HepG2 (cell line): ENCODE results near the gene ZDHHC6. TPM values are rescaled to one million over a fixed set of nuclear protein-coding genes. Genes with fewer than 3 reads are reported as not detected.

Experiments
- CBX1 ChIP-seq: IDR thresholded peaks from one replicate; pipeline ENCODE4 v1.6.1; 2016; ENCODE audit warnings: antibody characterized with exemption, low read depth
- MEF2D ChIP-seq: sonication (generic); formaldehyde crosslinking; IDR thresholded peaks from 2 replicates; pipeline ENCODE4 v1.5.1; 2020; ENCODE audit warnings: mild to moderate bottlenecking, missing genetic modification reagents
- MEIS1 ChIP-seq: sonication (generic); formaldehyde crosslinking; IDR thresholded peaks from 2 replicates; pipeline ENCODE4 v1.9.0; 2021; ENCODE audit warnings: mild to moderate bottlenecking, missing genetic modification reagents, moderate library complexity, borderline replicate concordance
- NFE2L1 ChIP-seq: sonication (generic); formaldehyde crosslinking; IDR thresholded peaks from 2 replicates; pipeline ENCODE4 v1.4.0; 2020; ENCODE audit warnings: missing genetic modification reagents, mild to moderate bottlenecking, borderline replicate concordance
- ONECUT2 ChIP-seq: sonication (generic); formaldehyde crosslinking; IDR thresholded peaks from 2 replicates; pipeline ENCODE4 v1.4.0; 2020; ENCODE audit warnings: missing genetic modification reagents
- SIN3B ChIP-seq: fragments of 150-350 bp; IDR thresholded peaks from 2 replicates; pipeline ENCODE4 v1.6.1; 2014; ENCODE audit warnings: low read length
- ZNF121 ChIP-seq: sonication (generic); formaldehyde crosslinking; IDR thresholded peaks from 2 replicates; pipeline ENCODE4 v1.5.0; 2020; ENCODE audit warnings: mild to moderate bottlenecking, missing genetic modification reagents
- polyA plus RNA-seq, 8 experiments: library from polyadenylated mRNA; depleted of rRNA in 3 of 8; stranded (reverse) in 7 of 8; unstranded in 1 of 8; fragments of >200 nt; fragmentation: Illumina TruSeq in 4 of 8; extraction: Trizol in 4 of 8; gene quantifications; 2 replicates each; pipeline versions ENCODE4 v1.2.1 to v1.2.3, GENCODE V29; 2011 to 2016; ENCODE audit warnings: low read depth in 4 of 8, missing spikeins in 1 of 8, mixed read lengths in 1 of 8; ENCODE audit not compliant: insufficient read depth in 1 of 8
- total RNA-seq, 5 experiments: library from RNA; depleted of rRNA; stranded (reverse); fragments of >200 nt; fragmentation: Illumina TruSeq; extraction: Trizol; gene quantifications; 2 replicates each; pipeline ENCODE4 v1.2.3, GENCODE V29; 2016; ENCODE audit warnings: low read depth in 1 of 5
- TF ChIP-seq, protein P1 (sequence below), 2 experiments: sonication (generic) in 1 of 2; formaldehyde crosslinking in 1 of 2; IDR thresholded peaks; 2 replicates each; pipeline versions ENCODE4 v1.4.0 to v1.6.1; 2018 to 2020; ENCODE audit warnings: missing genetic modification reagents in 2 of 2, borderline replicate concordance in 1 of 2, low read depth in 1 of 2, mild to moderate bottlenecking in 1 of 2, missing biosample characterization in 1 of 2
- TF ChIP-seq, protein P2 (sequence below): sonication (generic); formaldehyde crosslinking; IDR thresholded peaks from 2 replicates; pipeline ENCODE4 v1.8.1; 2023; ENCODE audit warnings: mild to moderate bottlenecking, missing genetic modification reagents
- TF ChIP-seq, protein P3 (sequence below): sonication (generic); formaldehyde crosslinking; IDR thresholded peaks from 2 replicates; pipeline ENCODE4 v1.5.0; 2020; ENCODE audit warnings: mild to moderate bottlenecking, missing genetic modification reagents, borderline replicate concordance
- TF ChIP-seq, protein P4 (sequence below): sonication (generic); formaldehyde crosslinking; IDR thresholded peaks from 2 replicates; pipeline ENCODE4 v1.4.0; 2020; ENCODE audit warnings: missing genetic modification reagents, mild to moderate bottlenecking, borderline replicate concordance
- TF ChIP-seq, protein P5 (sequence below): sonication (generic); formaldehyde crosslinking; IDR thresholded peaks from 2 replicates; pipeline ENCODE4 v1.4.0; 2020; ENCODE audit warnings: missing genetic modification reagents, borderline replicate concordance
- TF ChIP-seq, protein P6 (sequence below): sonication (generic); formaldehyde crosslinking; IDR thresholded peaks from 2 replicates; pipeline ENCODE4 v1.5.0; 2020; ENCODE audit warnings: missing genetic modification reagents, mild to moderate bottlenecking, borderline replicate concordance

The ZDHHC6 gene
- total and polyA plus RNA-seq, 2 of the 13 experiments (the other 11 are each of a cell fraction or from before 2014, with no cell fraction given), result 20.9 to 49.4 TPM

DNA sequence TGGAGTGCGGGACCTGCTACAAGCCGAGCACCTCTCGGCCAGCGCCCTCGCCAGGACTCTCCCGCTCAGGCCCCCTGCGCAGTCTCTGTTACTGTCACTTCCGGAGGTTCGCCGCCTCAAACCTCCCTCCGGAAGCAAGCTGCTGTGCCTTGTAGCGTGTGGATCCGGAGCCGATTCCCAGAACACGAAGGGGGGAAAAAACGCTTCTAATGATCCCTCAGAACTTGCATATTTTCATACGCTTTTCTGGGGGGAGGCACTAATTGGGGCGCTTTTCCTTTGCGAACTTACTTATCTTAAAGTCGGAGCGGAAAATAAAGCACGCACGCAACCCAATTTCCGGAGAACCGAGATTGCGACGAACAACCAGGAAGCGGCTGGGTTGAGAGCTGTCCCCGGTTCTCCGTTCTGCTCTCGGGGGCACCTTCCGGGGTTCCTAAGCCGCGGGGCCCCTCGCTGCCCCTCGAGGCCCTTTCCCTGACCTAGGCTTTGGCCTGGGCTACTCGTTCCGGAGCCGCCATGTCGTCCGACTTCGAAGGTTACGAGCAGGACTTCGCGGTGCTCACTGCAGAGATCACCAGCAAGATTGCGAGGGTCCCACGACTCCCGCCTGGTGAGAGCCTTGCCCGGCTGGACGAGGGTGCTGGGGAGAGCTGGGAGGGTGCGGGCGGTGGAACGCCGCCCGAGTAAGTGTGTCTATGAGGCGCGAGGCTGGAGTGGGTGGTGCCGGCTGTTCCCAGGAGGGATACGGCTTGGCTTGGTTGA is at the start of gene ZDHHC6, which contains the start of gene VTI1A (continued):
- TF ChIP-seq, protein P1, sequence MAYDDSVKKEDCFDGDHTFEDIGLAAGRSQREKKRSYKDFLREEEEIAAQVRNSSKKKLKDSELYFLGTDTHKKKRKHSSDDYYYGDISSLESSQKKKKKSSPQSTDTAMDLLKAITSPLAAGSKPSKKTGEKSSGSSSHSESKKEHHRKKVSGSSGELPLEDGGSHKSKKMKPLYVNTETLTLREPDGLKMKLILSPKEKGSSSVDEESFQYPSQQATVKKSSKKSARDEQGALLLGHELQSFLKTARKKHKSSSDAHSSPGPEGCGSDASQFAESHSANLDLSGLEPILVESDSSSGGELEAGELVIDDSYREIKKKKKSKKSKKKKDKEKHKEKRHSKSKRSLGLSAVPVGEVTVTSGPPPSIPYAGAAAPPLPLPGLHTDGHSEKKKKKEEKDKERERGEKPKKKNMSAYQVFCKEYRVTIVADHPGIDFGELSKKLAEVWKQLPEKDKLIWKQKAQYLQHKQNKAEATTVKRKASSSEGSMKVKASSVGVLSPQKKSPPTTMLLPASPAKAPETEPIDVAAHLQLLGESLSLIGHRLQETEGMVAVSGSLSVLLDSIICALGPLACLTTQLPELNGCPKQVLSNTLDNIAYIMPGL (CRISPR knock-in tag; IDR thresholded peaks at IDR 0.05; ENCODE audit: borderline replicate concordance in 1 of 2, low read depth in 1 of 2), result peak in 1 of 2 experiments; percentile 93; a peak in 3 of 4 replicates
- 0 out of 2 replicates have a peak, but pooled peaks have one; percentile 61 for TF ChIP-seq NFE2L1 (CRISPR knock-in tag)
- TF ChIP-seq, protein P2, sequence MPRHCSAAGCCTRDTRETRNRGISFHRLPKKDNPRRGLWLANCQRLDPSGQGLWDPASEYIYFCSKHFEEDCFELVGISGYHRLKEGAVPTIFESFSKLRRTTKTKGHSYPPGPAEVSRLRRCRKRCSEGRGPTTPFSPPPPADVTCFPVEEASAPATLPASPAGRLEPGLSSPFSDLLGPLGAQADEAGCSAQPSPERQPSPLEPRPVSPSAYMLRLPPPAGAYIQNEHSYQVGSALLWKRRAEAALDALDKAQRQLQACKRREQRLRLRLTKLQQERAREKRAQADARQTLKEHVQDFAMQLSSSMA, result peak; percentile 46; the same call in 1 of the 2 replicates
- TF ChIP-seq, protein P3, sequence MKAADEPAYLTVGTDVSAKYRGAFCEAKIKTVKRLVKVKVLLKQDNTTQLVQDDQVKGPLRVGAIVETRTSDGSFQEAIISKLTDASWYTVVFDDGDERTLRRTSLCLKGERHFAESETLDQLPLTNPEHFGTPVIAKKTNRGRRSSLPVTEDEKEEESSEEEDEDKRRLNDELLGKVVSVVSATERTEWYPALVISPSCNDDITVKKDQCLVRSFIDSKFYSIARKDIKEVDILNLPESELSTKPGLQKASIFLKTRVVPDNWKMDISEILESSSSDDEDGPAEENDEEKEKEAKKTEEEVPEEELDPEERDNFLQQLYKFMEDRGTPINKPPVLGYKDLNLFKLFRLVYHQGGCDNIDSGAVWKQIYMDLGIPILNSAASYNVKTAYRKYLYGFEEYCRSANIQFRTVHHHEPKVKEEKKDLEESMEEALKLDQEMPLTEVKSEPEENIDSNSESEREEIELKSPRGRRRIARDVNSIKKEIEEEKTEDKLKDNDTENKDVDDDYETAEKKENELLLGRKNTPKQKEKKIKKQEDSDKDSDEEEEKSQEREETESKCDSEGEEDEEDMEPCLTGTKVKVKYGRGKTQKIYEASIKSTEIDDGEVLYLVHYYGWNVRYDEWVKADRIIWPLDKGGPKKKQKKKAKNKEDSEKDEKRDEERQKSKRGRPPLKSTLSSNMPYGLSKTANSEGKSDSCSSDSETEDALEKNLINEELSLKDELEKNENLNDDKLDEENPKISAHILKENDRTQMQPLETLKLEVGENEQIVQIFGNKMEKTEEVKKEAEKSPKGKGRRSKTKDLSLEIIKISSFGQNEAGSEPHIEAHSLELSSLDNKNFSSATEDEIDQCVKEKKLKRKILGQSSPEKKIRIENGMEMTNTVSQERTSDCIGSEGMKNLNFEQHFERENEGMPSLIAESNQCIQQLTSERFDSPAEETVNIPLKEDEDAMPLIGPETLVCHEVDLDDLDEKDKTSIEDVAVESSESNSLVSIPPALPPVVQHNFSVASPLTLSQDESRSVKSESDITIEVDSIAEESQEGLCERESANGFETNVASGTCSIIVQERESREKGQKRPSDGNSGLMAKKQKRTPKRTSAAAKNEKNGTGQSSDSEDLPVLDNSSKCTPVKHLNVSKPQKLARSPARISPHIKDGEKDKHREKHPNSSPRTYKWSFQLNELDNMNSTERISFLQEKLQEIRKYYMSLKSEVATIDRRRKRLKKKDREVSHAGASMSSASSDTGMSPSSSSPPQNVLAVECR (CRISPR knock-in tag), result peak; percentile 90
- TF ChIP-seq ZNF121 (CRISPR knock-in tag), result no peak
- 0 out of 2 replicates have a peak, but pooled peaks have one; percentile 49 for TF ChIP-seq MEIS1 (CRISPR knock-in tag)
- TF ChIP-seq MEF2D (CRISPR knock-in tag), result peak; percentile 10; the same call in 1 of the 2 replicates
- TF ChIP-seq, protein P4, sequence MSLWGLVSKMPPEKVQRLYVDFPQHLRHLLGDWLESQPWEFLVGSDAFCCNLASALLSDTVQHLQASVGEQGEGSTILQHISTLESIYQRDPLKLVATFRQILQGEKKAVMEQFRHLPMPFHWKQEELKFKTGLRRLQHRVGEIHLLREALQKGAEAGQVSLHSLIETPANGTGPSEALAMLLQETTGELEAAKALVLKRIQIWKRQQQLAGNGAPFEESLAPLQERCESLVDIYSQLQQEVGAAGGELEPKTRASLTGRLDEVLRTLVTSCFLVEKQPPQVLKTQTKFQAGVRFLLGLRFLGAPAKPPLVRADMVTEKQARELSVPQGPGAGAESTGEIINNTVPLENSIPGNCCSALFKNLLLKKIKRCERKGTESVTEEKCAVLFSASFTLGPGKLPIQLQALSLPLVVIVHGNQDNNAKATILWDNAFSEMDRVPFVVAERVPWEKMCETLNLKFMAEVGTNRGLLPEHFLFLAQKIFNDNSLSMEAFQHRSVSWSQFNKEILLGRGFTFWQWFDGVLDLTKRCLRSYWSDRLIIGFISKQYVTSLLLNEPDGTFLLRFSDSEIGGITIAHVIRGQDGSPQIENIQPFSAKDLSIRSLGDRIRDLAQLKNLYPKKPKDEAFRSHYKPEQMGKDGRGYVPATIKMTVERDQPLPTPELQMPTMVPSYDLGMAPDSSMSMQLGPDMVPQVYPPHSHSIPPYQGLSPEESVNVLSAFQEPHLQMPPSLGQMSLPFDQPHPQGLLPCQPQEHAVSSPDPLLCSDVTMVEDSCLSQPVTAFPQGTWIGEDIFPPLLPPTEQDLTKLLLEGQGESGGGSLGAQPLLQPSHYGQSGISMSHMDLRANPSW (CRISPR knock-in tag), result no peak; the same call in 1 of the 2 replicates
- TF ChIP-seq, protein P5, sequence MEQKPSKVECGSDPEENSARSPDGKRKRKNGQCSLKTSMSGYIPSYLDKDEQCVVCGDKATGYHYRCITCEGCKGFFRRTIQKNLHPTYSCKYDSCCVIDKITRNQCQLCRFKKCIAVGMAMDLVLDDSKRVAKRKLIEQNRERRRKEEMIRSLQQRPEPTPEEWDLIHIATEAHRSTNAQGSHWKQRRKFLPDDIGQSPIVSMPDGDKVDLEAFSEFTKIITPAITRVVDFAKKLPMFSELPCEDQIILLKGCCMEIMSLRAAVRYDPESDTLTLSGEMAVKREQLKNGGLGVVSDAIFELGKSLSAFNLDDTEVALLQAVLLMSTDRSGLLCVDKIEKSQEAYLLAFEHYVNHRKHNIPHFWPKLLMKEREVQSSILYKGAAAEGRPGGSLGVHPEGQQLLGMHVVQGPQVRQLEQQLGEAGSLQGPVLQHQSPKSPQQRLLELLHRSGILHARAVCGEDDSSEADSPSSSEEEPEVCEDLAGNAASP (CRISPR knock-in tag), result 0 out of 2 replicates have a peak, but pooled peaks have one; percentile 23
- TF ChIP-seq CBX1, result peak; percentile 76
- TF ChIP-seq, protein P6, sequence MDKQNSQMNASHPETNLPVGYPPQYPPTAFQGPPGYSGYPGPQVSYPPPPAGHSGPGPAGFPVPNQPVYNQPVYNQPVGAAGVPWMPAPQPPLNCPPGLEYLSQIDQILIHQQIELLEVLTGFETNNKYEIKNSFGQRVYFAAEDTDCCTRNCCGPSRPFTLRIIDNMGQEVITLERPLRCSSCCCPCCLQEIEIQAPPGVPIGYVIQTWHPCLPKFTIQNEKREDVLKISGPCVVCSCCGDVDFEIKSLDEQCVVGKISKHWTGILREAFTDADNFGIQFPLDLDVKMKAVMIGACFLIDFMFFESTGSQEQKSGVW, result no peak
- no peak for TF ChIP-seq ONECUT2 (CRISPR knock-in tag)
- TF ChIP-seq SIN3B, result peak; percentile 90
